ENCODE measurements around the gene DUSP7.

- TF ChIP-seq, protein P1, sequence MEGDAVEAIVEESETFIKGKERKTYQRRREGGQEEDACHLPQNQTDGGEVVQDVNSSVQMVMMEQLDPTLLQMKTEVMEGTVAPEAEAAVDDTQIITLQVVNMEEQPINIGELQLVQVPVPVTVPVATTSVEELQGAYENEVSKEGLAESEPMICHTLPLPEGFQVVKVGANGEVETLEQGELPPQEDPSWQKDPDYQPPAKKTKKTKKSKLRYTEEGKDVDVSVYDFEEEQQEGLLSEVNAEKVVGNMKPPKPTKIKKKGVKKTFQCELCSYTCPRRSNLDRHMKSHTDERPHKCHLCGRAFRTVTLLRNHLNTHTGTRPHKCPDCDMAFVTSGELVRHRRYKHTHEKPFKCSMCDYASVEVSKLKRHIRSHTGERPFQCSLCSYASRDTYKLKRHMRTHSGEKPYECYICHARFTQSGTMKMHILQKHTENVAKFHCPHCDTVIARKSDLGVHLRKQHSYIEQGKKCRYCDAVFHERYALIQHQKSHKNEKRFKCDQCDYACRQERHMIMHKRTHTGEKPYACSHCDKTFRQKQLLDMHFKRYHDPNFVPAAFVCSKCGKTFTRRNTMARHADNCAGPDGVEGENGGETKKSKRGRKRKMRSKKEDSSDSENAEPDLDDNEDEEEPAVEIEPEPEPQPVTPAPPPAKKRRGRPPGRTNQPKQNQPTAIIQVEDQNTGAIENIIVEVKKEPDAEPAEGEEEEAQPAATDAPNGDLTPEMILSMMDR (IDR thresholded peaks at IDR 0.05; ENCODE audit: insufficient read depth, low read length, poor library complexity, severe bottlenecking) = peak; percentile 90
- TF ChIP-seq EZH2phosphoT487 (conservative IDR thresholded peaks at IDR 0.05; ENCODE audit: low read length) = no peak
Observed at GRCh38 chr3:52001443-52001974, 54.9 kb downstream of the DUSP7 start.

Data from SU-DHL-6 (cell line).